Heart left ventricle (tissue), 16 donors: ENCODE measurements around the gene CUL3. TPM values are rescaled to one million over a fixed set of nuclear protein-coding genes. Genes with fewer than 3 reads are reported as not detected.
A peak's percentile ranks its signal among the peaks of the same experiment; 100 is the strongest.
"Not testable (repeated sequence)": the region's sequence is repeated elsewhere in the genome, so short reads cannot be mapped to it uniquely, and the experiment has no call there.

Experiments used
- ATAC-seq, 4 donors: fragments of 200-7000 bp; cut with Tn5 transposase; one replicate each; pipeline ENCODE4 v1.9.1; 2020 to 2022; ENCODE audit warnings: moderate library complexity in 4 of 4, mild to moderate bottlenecking in 3 of 4, moderate number of reproducible peaks in 1 of 4
- DNase-seq, 5 donors: peaks; one replicate each; pipeline ENCODE4 v3.0.0-alpha.2; 2020
- H3K27ac ChIP-seq, 12 donors: fragments of 200-600 bp; sonication (generic) in 4 of 12; one replicate each; pipeline versions ENCODE4 v1.5.0 to v1.8.0; 2016 to 2022; ENCODE audit warnings: mild to moderate bottlenecking in 2 of 12
- H3K27me3 ChIP-seq, 9 donors: fragments of 200-600 bp; sonication (generic) in 2 of 9; one replicate each; pipeline versions ENCODE4 v1.5.1 to v1.8.0; 2016 to 2022; ENCODE audit warnings: mild to moderate bottlenecking in 3 of 9
- H3K36me3 ChIP-seq, 9 donors: fragments of 200-600 bp; sonication (generic) in 2 of 9; one replicate each; pipeline versions ENCODE4 v1.5.0 to v1.8.0; 2018 to 2022; ENCODE audit warnings: mild to moderate bottlenecking in 2 of 9
- H3K4me1 ChIP-seq, 12 donors: fragments of 200-600 bp; sonication (generic) in 4 of 12; one replicate each; pipeline versions ENCODE4 v1.5.0 to v1.8.0; 2016 to 2022; ENCODE audit warnings: mild to moderate bottlenecking in 3 of 12
- H3K4me3 ChIP-seq, 12 donors: fragments of 200-600 bp; sonication (generic) in 4 of 12; one replicate each; pipeline versions ENCODE4 v1.5.0 to v1.8.0; 2017 to 2022; ENCODE audit warnings: mild to moderate bottlenecking in 9 of 12, moderate library complexity in 4 of 12
- H3K9me3 ChIP-seq, 12 donors: fragments of 200-600 bp; sonication (generic) in 4 of 12; one replicate each; pipeline versions ENCODE4 v1.5.0 to v1.8.0; 2016 to 2022; ENCODE audit warnings: mild to moderate bottlenecking in 1 of 12
- POLR2A ChIP-seq, 2 donors: fragments of 450-650 bp; IDR thresholded peaks; one replicate each; pipeline ENCODE4 v1.6.1; 2017; ENCODE audit warnings: antibody characterized with exemption in 2 of 2, mild to moderate bottlenecking in 2 of 2, moderate library complexity in 2 of 2
- WGBS, 4 donors: extraction: QIAGEN DNeasy Blood & Tissue Kit in 2 of 4; methylation state at CpG; one replicate each; pipeline versions ENCODE4 v1.1.5 to v1.1.7; 2013 to 2018; 5-methylcytosine and 5-hydroxymethylcytosine counted together
- intact Hi-C, 10 donors: fragments of 100-400 bp; cut with DNase I; formaldehyde crosslinking; loops; one replicate each; pipeline versions ENCODE4 v1.11.1 to v1.14.2; 2022
- polyA plus RNA-seq, 2 donors: library from polyadenylated mRNA; stranded (reverse); fragments of 200-250 nt; gene quantifications; one replicate each; pipeline ENCODE4 v1.2.3, GENCODE V29; 2013
- total RNA-seq, 9 donors: library from RNA; depleted of rRNA in 2 of 9; stranded (reverse); fragments of >200 nt in 2 of 9; fragmentation: NEBNext Ultra II Directional in 3 of 9; extraction: Animal tissue kit (Norgen Biotek cat#: 25700) in 3 of 9; gene quantifications; one replicate each; pipeline versions ENCODE4 v1.1.0 to v1.2.4, GENCODE V29; 2016 to 2023
- TF ChIP-seq, protein P1 (sequence below), 12 donors: fragments of 200-600 bp; sonication (generic) in 4 of 12; IDR thresholded peaks; one replicate each; pipeline versions ENCODE4 v1.5.0 to v1.8.0; 2018 to 2022; ENCODE audit warnings: antibody characterized with exemption in 12 of 12, mild to moderate bottlenecking in 5 of 12
- donor health status: ischemic (EF 13 %, LVEDD 7.1; RV severe dilation, severe dysfunction).
- donor health status: healthy with polysubstance abuse.
- donor health status: DM: no; HTN: yes; CAD: no.
- donor health status: DM: no; HTN: no; CAD: no.
- donor health status: ischemic (EF 25% LVEDD 6.9; RV normal size, moderate dysfunction).
- donor health status: ischemic (EF 25% LVEDD 5.7; RV mildly dilated, moderate dysfunction).
- donor health status: healthy.
- donor health status: DM: yes; HTN: yes; CAD: no.
- donor health status: ischemic (EF 35%, LVEDD 5.7; RV mildly dilated, moderate dysfunction).
- donor health status: nonischemic (EF 11% LVEDD 7.7; RV severe dilation, severe dysfunction).
- donor health status: DM: yes; HTN: yes; CAD: no.
- donor health status: PGD.
- donor health status: ischemic (EF 29% LVEDD 5.4; RV normal size, mild dysfunction).
- donor health status: nonischemic (EF 23%, LVEDD 6.1; RV moderate dilation, normal function).

CUL3 gene
- total and polyA plus RNA-seq, 11 donors: 54.6 to 87.0 (median 72.4) TPM

DNA sequence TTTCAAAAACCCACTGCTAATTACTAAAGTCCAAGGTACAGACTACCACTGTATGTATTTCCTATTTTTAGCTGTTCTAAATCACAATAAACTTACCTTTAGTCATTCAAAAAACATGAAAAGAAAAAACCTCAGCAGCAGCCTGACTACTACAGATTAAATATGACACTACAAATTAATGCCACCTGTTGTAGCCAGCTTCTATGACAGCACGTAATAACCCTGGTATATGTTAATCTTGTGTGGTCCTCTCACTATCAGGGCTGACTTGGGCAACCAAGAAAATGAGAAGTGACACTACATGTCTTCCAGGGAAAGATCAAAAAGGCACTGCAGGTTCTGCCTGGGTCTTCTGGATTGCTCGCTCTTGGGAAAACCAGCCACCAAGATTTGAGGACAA is 92.6 kb downstream of the CUL3 start:
- TF ChIP-seq, protein P1, sequence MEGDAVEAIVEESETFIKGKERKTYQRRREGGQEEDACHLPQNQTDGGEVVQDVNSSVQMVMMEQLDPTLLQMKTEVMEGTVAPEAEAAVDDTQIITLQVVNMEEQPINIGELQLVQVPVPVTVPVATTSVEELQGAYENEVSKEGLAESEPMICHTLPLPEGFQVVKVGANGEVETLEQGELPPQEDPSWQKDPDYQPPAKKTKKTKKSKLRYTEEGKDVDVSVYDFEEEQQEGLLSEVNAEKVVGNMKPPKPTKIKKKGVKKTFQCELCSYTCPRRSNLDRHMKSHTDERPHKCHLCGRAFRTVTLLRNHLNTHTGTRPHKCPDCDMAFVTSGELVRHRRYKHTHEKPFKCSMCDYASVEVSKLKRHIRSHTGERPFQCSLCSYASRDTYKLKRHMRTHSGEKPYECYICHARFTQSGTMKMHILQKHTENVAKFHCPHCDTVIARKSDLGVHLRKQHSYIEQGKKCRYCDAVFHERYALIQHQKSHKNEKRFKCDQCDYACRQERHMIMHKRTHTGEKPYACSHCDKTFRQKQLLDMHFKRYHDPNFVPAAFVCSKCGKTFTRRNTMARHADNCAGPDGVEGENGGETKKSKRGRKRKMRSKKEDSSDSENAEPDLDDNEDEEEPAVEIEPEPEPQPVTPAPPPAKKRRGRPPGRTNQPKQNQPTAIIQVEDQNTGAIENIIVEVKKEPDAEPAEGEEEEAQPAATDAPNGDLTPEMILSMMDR (IDR thresholded peaks at IDR 0.05): no peak
- TF ChIP-seq POLR2A (IDR thresholded peaks at IDR 0.05): no peak
- Histone ChIP-seq H3K27ac (no peak overlapping the region), H3K4me3 (no peak overlapping the region), H3K36me3 (peaks cover 0 to 72% (median 55%) of the 10 kb centered on the region in 9 donors), H3K9me3 (peaks cover 0 to 11% (median 0%) of the 10 kb centered on the region in 12 donors), H3K27me3 (no peaks in the 10 kb centered on the region), H3K4me1 (peaks cover 0 to 11% (median 0%) of the 10 kb centered on the region in 12 donors)
- intact Hi-C loops: loop anchor here in 1 of 10 donors (10.0 kb wide), 1 partner anchor 82 kb away; no protein-coding TSS in a partner anchor
- 95 to 98% (median 97%) methylated on average over 2 of the region's 2 CpGs for WGBS, 4 donors
- DNase-seq (no peak), ATAC-seq (no peak)

DNA sequence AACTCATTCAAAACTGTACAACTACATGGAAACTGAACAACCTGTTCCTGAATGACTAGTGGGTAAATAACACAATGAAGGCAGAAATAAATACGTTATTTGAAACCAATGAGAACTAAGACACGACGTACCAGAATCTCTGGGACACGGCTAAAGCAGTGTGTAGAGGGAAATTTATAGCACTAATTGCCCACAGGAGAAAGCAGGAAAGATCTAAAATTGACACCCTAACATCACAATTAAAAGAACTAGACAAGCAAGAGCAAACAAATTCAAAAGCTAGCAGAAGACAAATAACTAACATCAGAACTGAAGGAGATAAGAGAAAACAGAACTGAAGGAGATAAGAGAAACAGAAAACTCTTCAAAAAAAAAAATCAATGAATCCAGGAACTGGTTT is 97.2 kb downstream of the CUL3 start:
- not testable (repeated sequence) for H3K27ac ChIP-seq
- WGBS, 4 donors: 92 to 99% (median 96%) methylated on average over 4 of the region's 4 CpGs

DNA sequence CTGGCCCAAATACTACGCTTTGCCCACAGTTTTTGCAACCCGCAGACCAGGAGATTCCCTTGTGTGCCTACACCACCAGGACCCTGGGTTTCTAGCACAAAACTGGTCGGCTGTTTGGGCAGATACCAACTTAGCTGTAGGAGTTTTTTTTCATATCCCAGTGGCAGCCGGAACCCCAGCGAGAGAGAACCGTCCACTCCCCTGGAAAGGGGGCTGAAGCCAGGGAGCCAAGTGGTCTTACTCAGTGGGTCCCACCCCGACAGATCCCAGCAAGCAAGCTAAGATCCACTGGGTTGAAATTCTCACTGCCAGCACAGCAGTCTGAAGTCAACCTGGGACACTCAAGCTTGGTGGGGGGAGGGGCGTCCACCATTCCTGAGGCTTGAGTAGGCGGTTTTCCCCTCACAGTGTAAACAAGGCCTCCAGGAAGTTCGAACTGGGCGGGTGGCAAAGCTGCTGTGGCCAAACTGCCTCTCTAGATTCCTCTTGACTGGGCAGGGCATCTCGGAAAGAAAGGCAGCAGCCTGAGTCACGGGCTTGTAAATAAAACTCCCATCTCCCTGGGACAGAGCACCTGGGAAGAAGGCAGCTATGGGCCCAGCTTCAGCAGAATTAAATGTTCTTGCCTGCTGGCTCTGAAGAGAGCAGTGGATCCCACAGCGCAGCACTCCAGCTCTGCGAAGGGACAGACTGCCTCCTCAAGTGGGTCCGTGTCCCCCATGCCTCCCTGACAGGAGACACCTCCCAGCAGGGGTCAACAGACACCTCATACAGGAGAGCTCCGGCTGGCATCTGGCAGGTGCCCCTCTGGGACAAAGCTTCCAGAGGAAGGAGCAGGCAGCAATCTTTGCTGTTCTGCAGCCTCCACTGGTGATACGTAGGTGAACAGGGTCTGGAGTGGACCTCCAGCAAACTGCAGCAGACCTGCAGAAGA is 99.8 kb downstream of the CUL3 start:
- not testable (repeated sequence) for ATAC-seq, H3K27me3 ChIP-seq, H3K4me3 ChIP-seq, H3K27ac ChIP-seq
- Histone ChIP-seq H3K9me3 (peaks cover 0 to 12% (median 0%) of the 10 kb centered on the region in 12 donors), H3K4me1 (peaks cover 0 to 18% (median 0%) of the 10 kb centered on the region in 12 donors), H3K36me3 (peaks cover 0 to 46% (median 27%) of the 10 kb centered on the region in 9 donors)
- intact Hi-C loops: loop anchor here in 2 of 10 donors (10.0 kb wide), 2 partner anchors 79 to 99 kb away; partner anchors contain the start of gene CUL3 (in 1 of the 2)
- WGBS, 4 donors: 74 to 93% (median 80%) methylated on average over 6 to 18 of the region's 18 CpGs
- DNase-seq: peak in 1 of 5 donors; percentile 24

More for the DNA sequence above, 97.2 kb downstream of the CUL3 start:
- H3K36me3 ChIP-seq: peaks cover 0 to 55% (median 21%) of the 10 kb centered on the region in 9 donors
- H3K27me3 ChIP-seq, DNase-seq, ATAC-seq, H3K4me3 ChIP-seq: not testable (repeated sequence)
- intact Hi-C loops: loop anchor here in 2 of 10 donors (10.0 kb wide), 2 partner anchors 77 to 97 kb away; partner anchors contain the start of gene CUL3 (in 1 of the 2)
- peaks cover 0 to 12% (median 0%) of the 10 kb centered on the region in 12 donors for H3K9me3 ChIP-seq
- peaks cover 0 to 18% (median 0%) of the 10 kb centered on the region in 12 donors for H3K4me1 ChIP-seq

DNA sequence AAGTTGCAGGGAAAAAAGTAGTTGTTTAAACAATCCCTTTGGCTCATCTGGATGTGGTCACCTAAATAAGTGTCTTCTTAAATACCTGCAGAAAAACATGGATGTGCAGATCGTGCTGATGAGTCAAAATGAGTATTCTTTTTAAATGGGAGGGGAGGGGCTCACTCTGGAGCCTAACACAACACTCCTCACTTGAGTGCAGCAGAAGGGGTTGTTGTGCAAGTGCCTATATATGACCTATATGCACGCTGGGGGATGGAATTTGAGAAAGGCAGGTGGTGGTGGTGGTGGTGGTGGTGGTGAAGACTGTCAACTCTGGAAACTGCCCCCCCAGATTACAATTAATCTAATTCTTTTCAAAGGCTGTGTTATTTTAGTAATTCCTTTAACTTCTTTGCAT is 105.3 kb downstream of the CUL3 start:
- no peak for ATAC-seq
- TF ChIP-seq, protein P1 (IDR thresholded peaks at IDR 0.05): no peak
- TF ChIP-seq POLR2A (IDR thresholded peaks at IDR 0.05): no peak
- WGBS, 4 donors: 89 to 94% (median 90%) methylated on average over 2 of the region's 2 CpGs

DNA sequence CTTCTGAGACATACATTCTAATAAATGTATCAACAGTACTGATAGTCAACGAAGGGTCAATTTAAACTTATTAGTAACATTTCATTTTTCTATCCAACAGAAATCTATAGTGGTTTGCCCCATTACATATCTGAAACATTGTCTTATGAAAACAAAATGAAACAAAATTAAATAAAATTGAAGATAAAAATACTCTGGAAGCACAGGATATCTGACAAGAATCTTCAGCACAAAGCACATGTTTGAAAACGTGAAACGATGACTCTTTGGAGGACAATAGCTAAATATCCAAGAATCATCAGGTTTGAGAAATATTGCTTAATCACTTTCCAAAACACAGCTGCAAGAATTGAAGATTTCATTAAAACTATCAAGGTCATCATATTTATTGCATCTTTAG is 112.3 kb downstream of the CUL3 start:
- Histone ChIP-seq H3K27ac (no peak overlapping the region), H3K36me3 (peaks cover 4 to 62% (median 45%) of the 10 kb centered on the region in 9 donors), H3K4me1 (no peaks in the 10 kb centered on the region), H3K27me3 (no peaks in the 10 kb centered on the region), H3K4me3 (no peak overlapping the region), H3K9me3 (no peaks in the 10 kb centered on the region)
- no peak for ATAC-seq
- TF ChIP-seq, protein P1 (IDR thresholded peaks at IDR 0.05): no peak
- no peak for TF ChIP-seq POLR2A (IDR thresholded peaks at IDR 0.05)
- DNase-seq: no peak
- intact Hi-C loops: no loop called here
- 89 to 95% (median 93%) methylated on average over 3 of the region's 3 CpGs for WGBS, 4 donors

More for the DNA sequence above, 105.3 kb downstream of the CUL3 start:
- Histone ChIP-seq H3K27ac (no peak overlapping the region), H3K4me1 (no peaks in the 10 kb centered on the region), H3K36me3 (peaks cover 4 to 97% (median 48%) of the 10 kb centered on the region in 9 donors), H3K4me3 (no peak overlapping the region), H3K9me3 (no peaks in the 10 kb centered on the region), H3K27me3 (no peaks in the 10 kb centered on the region)
- intact Hi-C loops: loop anchor here in 2 of 10 donors (10.0 kb wide), 2 partner anchors 85 to 105 kb away; partner anchors contain the start of gene CUL3 (in 1 of the 2)
- DNase-seq: no peak
